Panc1 (cell line): Measurements from ENCODE around the gene ERMAP. TPM values are rescaled to one million over a fixed set of nuclear protein-coding genes. Genes with fewer than 3 reads are reported as not detected.

Experiments
- ATAC-seq: fragments of 200-7000 bp; cut with Tn5 transposase; 2 replicates; pipeline ENCODE4 v1.9.1; 2020; ENCODE audit warnings: mild to moderate bottlenecking, moderate library complexity
- BruUV-seq: library from RNA; stranded (reverse); fragments of 400-500 nt; replicated peaks from 2 replicates; lab custom pipeline; 2021; lab: Mats Ljungman, UMichigan
- CTCF ChIA-PET: fragments of 300-600 bp; sonication (Branson Sonifier 250); formaldehyde crosslinking; loops from one replicate; lab custom pipeline; 2022; ENCODE audit warnings: antibody characterized with exemption; lab: Charles Lee
- POLR2A ChIA-PET: fragments of 300-600 bp; sonication (Branson Sonifier 250); formaldehyde crosslinking; loops from one replicate; lab custom pipeline; 2022; ENCODE audit warnings: antibody characterized with exemption; lab: Charles Lee
- DNase-seq: peaks from one replicate; pipeline ENCODE4 v3.0.0-alpha.2; 2010; ENCODE audit warnings: low read depth, low spot score
- H3K27ac ChIP-seq: 2 replicates; pipeline ENCODE4 v1.5.1; 2011; ENCODE audit warnings: mild to moderate bottlenecking, low read length, inconsistent platforms
- H3K27me3 ChIP-seq: fragments of 200-500 bp; sonication (Bioruptor generic); 2 replicates; pipeline ENCODE4 v1.6.0; 2014; ENCODE audit warnings: low read length, inconsistent platforms; ENCODE audit not compliant: control insufficient read depth, insufficient read depth
- H3K36me3 ChIP-seq: fragments of 200-500 bp; sonication (Bioruptor generic); 2 replicates; pipeline ENCODE4 v1.5.1; 2014; ENCODE audit warnings: inconsistent platforms, mild to moderate bottlenecking, low read length, moderate library complexity; ENCODE audit not compliant: control insufficient read depth, insufficient read depth
- H3K4me1 ChIP-seq: 2 replicates; pipeline ENCODE4 v1.5.1; 2011; ENCODE audit warnings: inconsistent platforms, mild to moderate bottlenecking, low read length, moderate library complexity; ENCODE audit not compliant: control insufficient read depth, insufficient read depth
- H3K4me3 ChIP-seq, 2 experiments: 2 replicates each; pipeline ENCODE4 v1.5.1; 2011 to 2012; ENCODE audit warnings: low read depth in 2 of 2, low read length in 2 of 2, mild to moderate bottlenecking in 2 of 2, inconsistent platforms in 1 of 2, moderate library complexity in 1 of 2
- H3K9me3 ChIP-seq: fragments of 200-500 bp; sonication (Bioruptor generic); 2 replicates; pipeline ENCODE4 v1.5.1; 2014; ENCODE audit warnings: low read depth, mild to moderate bottlenecking, inconsistent platforms, low read length, moderate library complexity; ENCODE audit not compliant: control insufficient read depth, insufficient read depth
- POLR2AphosphoS5 ChIP-seq: IDR thresholded peaks from 2 replicates; pipeline ENCODE4 v1.6.1; 2012; ENCODE audit warnings: mild to moderate bottlenecking, low read depth, low read length, moderate library complexity
- REST ChIP-seq, 2 experiments: IDR thresholded peaks; 2 replicates each; pipeline ENCODE4 v1.6.1; 2011 to 2012; ENCODE audit warnings: low read depth in 2 of 2, control low read depth in 1 of 2, low read length in 1 of 2, mild to moderate bottlenecking in 1 of 2, moderate library complexity in 1 of 2; ENCODE audit not compliant: insufficient read depth in 1 of 2
- SIN3A ChIP-seq: IDR thresholded peaks from 2 replicates; pipeline ENCODE4 v1.6.1; 2012; ENCODE audit warnings: low read depth, mild to moderate bottlenecking, low read length, moderate library complexity, borderline replicate concordance; ENCODE audit not compliant: insufficient read depth
- TCF7L2 ChIP-seq: IDR thresholded peaks from 2 replicates; pipeline ENCODE4 v1.6.1; 2011; ENCODE audit warnings: mild to moderate bottlenecking, low read depth, low read length, inconsistent platforms
- in situ Hi-C: cut with HindIII; loops from 2 replicates; pipeline ENCODE4 v1.10.0; 2016; ENCODE audit warnings: low sequenced_read_pairs, low pct_unique_long_range_greater_than_20kb
- intact Hi-C: fragments of 100-400 bp; cut with micrococcal nuclease; formaldehyde crosslinking; loops from one replicate; pipeline ENCODE4 v1.10.0; 2022; ENCODE audit not compliant: unreplicated experiment
- total RNA-seq: library from RNA; stranded (reverse); gene quantifications from one replicate; pipeline ENCODE4 v1.2.1, GENCODE V29; 2021; ENCODE audit not compliant: unreplicated experiment
- TF ChIP-seq, protein P1 (sequence below): fragments of 450-650 bp; IDR thresholded peaks from 2 replicates; pipeline ENCODE4 v1.5.1; 2017; ENCODE audit warnings: mild to moderate bottlenecking

Gene ERMAP
- total RNA-seq, 1 experiment from 2014 or later, result 15.3 TPM

DNA sequence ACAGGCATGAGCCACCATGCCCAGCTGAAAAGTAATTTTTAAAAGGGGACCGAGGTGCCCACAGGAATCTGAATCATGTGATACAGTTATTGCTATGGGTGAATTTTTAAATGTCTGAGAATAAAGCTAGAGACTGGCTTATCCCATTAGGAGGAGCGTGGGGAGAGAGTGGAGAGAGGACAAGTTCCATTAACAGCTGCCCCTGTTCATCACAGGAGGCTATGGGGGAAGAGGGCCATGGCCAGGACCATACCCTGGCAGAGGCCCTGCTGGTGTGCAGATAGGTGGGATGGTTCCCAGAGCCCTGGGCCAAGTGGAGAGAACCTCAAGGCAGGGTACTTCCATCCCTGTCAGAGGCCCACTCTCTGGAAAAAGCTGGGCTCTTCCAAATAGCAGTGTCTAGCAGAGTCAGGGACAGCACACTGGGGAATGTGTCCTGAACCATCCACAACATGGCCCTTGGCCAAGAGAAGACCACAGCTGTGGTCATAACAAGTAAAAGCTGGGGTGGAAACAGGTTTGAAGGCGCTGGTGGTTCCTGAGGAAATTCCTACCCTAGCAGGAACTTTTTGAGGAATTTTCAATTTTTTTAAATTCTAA, 15.8 kb downstream of the ERMAP start:
- Histone ChIP-seq H3K36me3 (no peaks in the 10 kb centered on the region), H3K9me3 (no peaks in the 10 kb centered on the region), H3K27me3 (no peaks in the 10 kb centered on the region), H3K27ac (no peak overlapping the region), H3K4me3 (no peak overlapping the region), H3K4me1 (no peaks in the 10 kb centered on the region)
- TF ChIP-seq, protein P1, sequence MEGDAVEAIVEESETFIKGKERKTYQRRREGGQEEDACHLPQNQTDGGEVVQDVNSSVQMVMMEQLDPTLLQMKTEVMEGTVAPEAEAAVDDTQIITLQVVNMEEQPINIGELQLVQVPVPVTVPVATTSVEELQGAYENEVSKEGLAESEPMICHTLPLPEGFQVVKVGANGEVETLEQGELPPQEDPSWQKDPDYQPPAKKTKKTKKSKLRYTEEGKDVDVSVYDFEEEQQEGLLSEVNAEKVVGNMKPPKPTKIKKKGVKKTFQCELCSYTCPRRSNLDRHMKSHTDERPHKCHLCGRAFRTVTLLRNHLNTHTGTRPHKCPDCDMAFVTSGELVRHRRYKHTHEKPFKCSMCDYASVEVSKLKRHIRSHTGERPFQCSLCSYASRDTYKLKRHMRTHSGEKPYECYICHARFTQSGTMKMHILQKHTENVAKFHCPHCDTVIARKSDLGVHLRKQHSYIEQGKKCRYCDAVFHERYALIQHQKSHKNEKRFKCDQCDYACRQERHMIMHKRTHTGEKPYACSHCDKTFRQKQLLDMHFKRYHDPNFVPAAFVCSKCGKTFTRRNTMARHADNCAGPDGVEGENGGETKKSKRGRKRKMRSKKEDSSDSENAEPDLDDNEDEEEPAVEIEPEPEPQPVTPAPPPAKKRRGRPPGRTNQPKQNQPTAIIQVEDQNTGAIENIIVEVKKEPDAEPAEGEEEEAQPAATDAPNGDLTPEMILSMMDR, result no peak
- TF ChIP-seq SIN3A (no peak), POLR2AphosphoS5 (no peak), TCF7L2 (no peak), REST (IDR thresholded peaks at IDR 0.05; ENCODE audit: insufficient read depth in 1 of 2, low read depth in 2 of 2, low read length in 1 of 2) (no peak)
- BruUV-seq, result no TSS peak
- ChIA-PET POLR2A (interaction anchor here (0.5 to 1.0 kb wide), 2 partner anchors 13 to 88 kb away, joined by 4 to 9 read pairs; partner anchors contain the start of gene ZNF691), CTCF (interaction anchor here (0.6 to 0.7 kb wide), 2 partner anchors 25 to 289 kb away, joined by 3 to 5 read pairs; no protein-coding TSS in a partner anchor)
- ATAC-seq, result no peak
- intact Hi-C loops, result no loop called here
- no peak for DNase-seq
- in situ Hi-C loops, result no loop called here

- CTCF ChIA-PET, result no interaction called here
- Histone ChIP-seq H3K4me3 (no peak overlapping the region), H3K36me3 (no peaks in the 10 kb centered on the region), H3K4me1 (no peaks in the 10 kb centered on the region), H3K9me3 (no peaks in the 10 kb centered on the region), H3K27me3 (no peaks in the 10 kb centered on the region), H3K27ac (no peak overlapping the region)
- no peak for ATAC-seq
- POLR2A ChIA-PET, result no interaction called here
- intact Hi-C loops, result no loop called here
- BruUV-seq, result no TSS peak
- TF ChIP-seq SIN3A, result no peak
- no peak for TF ChIP-seq TCF7L2
- no peak for TF ChIP-seq REST (IDR thresholded peaks at IDR 0.05; ENCODE audit: insufficient read depth in 1 of 2, low read depth in 2 of 2, low read length in 1 of 2)
- in situ Hi-C loops, result no loop called here
- DNase-seq, result no peak
Measured at GRCh38 chr1:42833981-42834380, 17.1 kb downstream of the ERMAP start.
